ENCODE measurements around the gene TM4SF20. TPM values are rescaled to one million over a fixed set of nuclear protein-coding genes. Genes with fewer than 3 reads are reported as not detected.
A peak's percentile ranks its signal among the peaks of the same experiment; 100 is the strongest.

TM4SF20 gene
- polyA plus RNA-seq, 3 donors, result not detected

- Mint-ChIP-seq H3K4me1 (peaks cover 19% of the 10 kb centered on the region), H3K27ac (no peak overlapping the region), H3K9me3 (peaks cover 0 to 3% (median 0%) of the 10 kb centered on the region in 7 donors), H3K4me3 (no peak overlapping the region), H3K27me3 (ENCODE audit: low read depth in 3 of 3) (peaks cover 0 to 7% (median 1%) of the 10 kb centered on the region in 3 donors), H3K36me3 (no peaks in the 10 kb centered on the region)
- TF ChIP-seq CTCF (IDR thresholded peaks at IDR 0.05), result no peak
- Histone ChIP-seq H3K36me3 (replicated peaks in 1 of 2; ENCODE audit: control insufficient read depth in 1 of 2, insufficient read depth in 2 of 2, low read length in 2 of 2) (no peaks in the 10 kb centered on the region), H3K4me3 (replicated peaks in 1 of 3; ENCODE audit: low read depth in 2 of 3, low read length in 3 of 3) (no peak overlapping the region), H3K9ac (ENCODE audit: insufficient read depth, low read length, poor library complexity, severe bottlenecking) (no peak overlapping the region), H4K20me1 (ENCODE audit: insufficient read depth, low read length) (no peaks in the 10 kb centered on the region), H2AFZ (ENCODE audit: insufficient read depth, low read depth, low read length, poor library complexity, severe bottlenecking) (no peak overlapping the region), H3K9me3 (replicated peaks in 1 of 2; ENCODE audit: control insufficient read depth in 1 of 2, insufficient read depth in 1 of 2, low read length in 2 of 2) (no peaks in the 10 kb centered on the region), H3K27me3 (ENCODE audit: control insufficient read depth in 2 of 2, insufficient read depth in 2 of 2, low read length in 2 of 2) (no peaks in the 10 kb centered on the region), H3K4me2 (replicated peaks; ENCODE audit: extremely low read depth, low read length, poor library complexity, severe bottlenecking) (no peak overlapping the region), H3K79me2 (ENCODE audit: insufficient read depth, low read length) (no peaks in the 10 kb centered on the region), H3K27ac (ENCODE audit: low read depth in 1 of 2, low read length in 2 of 2) (no peak overlapping the region), H3K4me1 (ENCODE audit: control insufficient read depth in 1 of 2, insufficient read depth in 2 of 2, low read length in 2 of 2) (peaks cover 2 to 17% of the 10 kb centered on the region in 2 donors)
- DNase-seq, result peak in 1 of 3 donors; percentile 43
- no CpG with 5 or more reads among the region's 4 CpGs for WGBS (ENCODE audit: insufficient coverage)
- intact Hi-C loops (cut with micrococcal nuclease), result no loop called here
These were observed 729 bp downstream of the TM4SF20 start for GRCh38 chr2:227378371-227378782.

GRCh38 chr2:227377467-227378351 lies 1.4 kb downstream of the TM4SF20 start:
- peaks cover 2 to 23% of the 10 kb centered on the region in 2 donors for H3K4me1 ChIP-seq (ENCODE audit: control insufficient read depth in 1 of 2, insufficient read depth in 2 of 2, low read length in 2 of 2)
- H3K9ac ChIP-seq (ENCODE audit: insufficient read depth, low read length, poor library complexity, severe bottlenecking), result no peak overlapping the region
- no peak overlapping the region for H2AFZ ChIP-seq (ENCODE audit: insufficient read depth, low read depth, low read length, poor library complexity, severe bottlenecking)
- no peaks in the 10 kb centered on the region for H3K27me3 ChIP-seq (ENCODE audit: control insufficient read depth in 2 of 2, insufficient read depth in 2 of 2, low read length in 2 of 2)
- no peak overlapping the region for H3K4me3 Mint-ChIP-seq
- DNase-seq, result no peak
- no peaks in the 10 kb centered on the region for H3K36me3 ChIP-seq (replicated peaks in 1 of 2; ENCODE audit: control insufficient read depth in 1 of 2, insufficient read depth in 2 of 2, low read length in 2 of 2)
- peaks cover 0 to 5% (median 1%) of the 10 kb centered on the region in 3 donors for H3K27me3 Mint-ChIP-seq (ENCODE audit: low read depth in 3 of 3)
- H3K4me1 Mint-ChIP-seq, result peaks cover 24% of the 10 kb centered on the region
- peak; percentile 30 for TF ChIP-seq CTCF (IDR thresholded peaks at IDR 0.05)
- H3K79me2 ChIP-seq (ENCODE audit: insufficient read depth, low read length), result no peaks in the 10 kb centered on the region
- H3K27ac Mint-ChIP-seq, result peak overlapping the region in 1 of 7 donors; percentile 13
- no peak overlapping the region for H3K27ac ChIP-seq (ENCODE audit: low read depth in 1 of 2, low read length in 2 of 2)
- no peak overlapping the region for H3K4me3 ChIP-seq (replicated peaks in 1 of 3; ENCODE audit: low read depth in 2 of 3, low read length in 3 of 3)
- H3K36me3 Mint-ChIP-seq, result peaks cover 0 to 4% of the 10 kb centered on the region in 2 donors
- H3K9me3 ChIP-seq (replicated peaks in 1 of 2; ENCODE audit: control insufficient read depth in 1 of 2, insufficient read depth in 1 of 2, low read length in 2 of 2), result no peaks in the 10 kb centered on the region
- no peaks in the 10 kb centered on the region for H4K20me1 ChIP-seq (ENCODE audit: insufficient read depth, low read length)
- H3K9me3 Mint-ChIP-seq, result peaks cover 0 to 3% (median 0%) of the 10 kb centered on the region in 7 donors
- no peak overlapping the region for H3K4me2 ChIP-seq (replicated peaks; ENCODE audit: extremely low read depth, low read length, poor library complexity, severe bottlenecking)
- WGBS (ENCODE audit: insufficient coverage), result 79% methylated on average over 2 of the region's 8 CpGs
- intact Hi-C loops (cut with micrococcal nuclease), result no loop called here
